Uterus (tissue), 2 donors: ENCODE results near the gene FIGN.

Experiments
- CTCF ChIP-seq, 4 experiments: fragments of 200-600 bp in 2 of 4; fragments of 450-650 bp in 2 of 4; sonication (generic) in 2 of 4; IDR thresholded peaks; one replicate each; pipeline ENCODE4 v1.5.1; 2016 to 2019; ENCODE audit warnings: antibody characterized with exemption in 4 of 4, mild to moderate bottlenecking in 2 of 4, moderate library complexity in 1 of 4
- POLR2A ChIP-seq, 2 donors: fragments of 450-650 bp; IDR thresholded peaks; one replicate each; pipeline ENCODE4 v1.6.1; 2016; ENCODE audit warnings: antibody characterized with exemption in 2 of 2, mild to moderate bottlenecking in 1 of 2, moderate library complexity in 1 of 2

GRCh38 chr2:163548970-163549369 is 186.8 kb downstream of the FIGN start:
- TF ChIP-seq POLR2A (IDR thresholded peaks at IDR 0.05) (no peak), CTCF (IDR thresholded peaks at IDR 0.05) (no peak)
